Measurements from ENCODE around the gene BICRA. TPM values are rescaled to one million over a fixed set of nuclear protein-coding genes. Genes with fewer than 3 reads are reported as not detected.

The BICRA gene
- total and polyA plus RNA-seq, 4 donors: 2.7 to 24.4 (median 11.9) TPM

DNA sequence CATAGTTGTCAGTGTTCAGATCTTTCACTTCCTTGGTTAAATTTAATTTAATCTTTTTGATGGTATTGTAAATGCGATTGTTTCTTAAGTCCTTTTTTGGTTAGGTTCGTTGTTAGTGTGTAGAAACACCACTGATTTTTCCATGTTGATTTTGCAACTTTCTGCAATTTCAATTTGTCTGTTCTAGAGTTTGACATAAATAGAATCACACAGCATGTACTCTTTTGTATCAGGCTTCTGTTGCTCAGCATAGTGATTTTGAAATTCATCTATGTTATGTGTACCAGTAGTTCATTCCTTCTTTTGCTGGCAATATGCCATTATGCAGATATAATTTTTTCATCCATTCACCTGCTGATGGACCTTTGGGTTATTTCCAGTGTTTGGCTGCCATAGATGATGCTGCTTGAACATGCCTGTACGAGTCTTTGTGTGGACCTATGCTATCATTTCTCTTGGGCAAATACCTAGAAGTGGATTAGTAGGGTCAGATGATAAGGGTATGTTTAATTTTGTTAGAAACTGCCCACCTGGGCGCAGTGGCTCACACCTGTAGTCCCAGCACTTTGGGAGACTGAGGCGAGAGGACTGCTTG is 33.1 kb downstream of the BICRA start:
- Histone ChIP-seq H3K36me3 (ENCODE audit: control insufficient read depth, insufficient read depth, low read length) (peaks cover 17% of the 10 kb centered on the region), H3K27ac (ENCODE audit: low read depth, low read length) (no peak overlapping the region), H3K4me3 (ENCODE audit: low read depth, low read length) (no peak overlapping the region), H3K27me3 (ENCODE audit: control insufficient read depth, insufficient read depth, low read length) (no peaks in the 10 kb centered on the region), H3K9me3 (ENCODE audit: control insufficient read depth, insufficient read depth, low read length) (peaks cover 3% of the 10 kb centered on the region), H3K4me1 (ENCODE audit: control insufficient read depth, insufficient read depth, low read length) (peaks cover 4% of the 10 kb centered on the region)
- DNase-seq (ENCODE audit: low read depth in 4 of 6, low spot score in 6 of 6): no peak
- 33% methylated on average over 1 of the region's 5 CpGs for WGBS (ENCODE audit: insufficient coverage)

DNA sequence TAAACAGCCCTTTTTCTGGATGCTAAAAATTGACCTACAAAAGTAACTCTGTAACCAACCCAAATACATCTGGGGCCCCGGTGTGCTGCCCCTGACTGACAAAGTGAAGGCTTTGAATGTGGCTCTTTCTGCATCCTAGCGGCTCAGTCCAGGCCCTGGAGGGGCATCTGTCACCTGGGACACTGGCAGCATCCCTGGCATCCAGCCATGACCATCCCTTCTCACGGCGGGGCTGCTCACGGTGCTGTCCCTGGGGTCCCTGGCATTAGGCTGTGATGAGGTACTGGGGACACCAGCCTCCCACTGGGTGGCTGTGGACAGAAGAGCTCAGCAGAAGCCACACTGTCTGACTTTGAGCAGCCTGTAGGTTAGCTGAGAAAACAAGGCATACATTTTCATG is 34.3 kb downstream of the BICRA start:
- Histone ChIP-seq H3K36me3 (ENCODE audit: control insufficient read depth, insufficient read depth, low read length) (peaks cover 12% of the 10 kb centered on the region), H3K4me1 (ENCODE audit: control insufficient read depth, insufficient read depth, low read length) (peaks cover 7% of the 10 kb centered on the region), H3K4me3 (ENCODE audit: low read depth, low read length) (no peak overlapping the region), H3K27me3 (ENCODE audit: control insufficient read depth, insufficient read depth, low read length) (no peaks in the 10 kb centered on the region), H3K27ac (ENCODE audit: low read depth, low read length) (no peak overlapping the region), H3K9me3 (ENCODE audit: control insufficient read depth, insufficient read depth, low read length) (peaks cover 3% of the 10 kb centered on the region)
- WGBS (ENCODE audit: insufficient coverage): 41% methylated on average over 2 of the region's 5 CpGs
- no peak for DNase-seq (ENCODE audit: low read depth in 4 of 6, low spot score in 6 of 6)

DNA sequence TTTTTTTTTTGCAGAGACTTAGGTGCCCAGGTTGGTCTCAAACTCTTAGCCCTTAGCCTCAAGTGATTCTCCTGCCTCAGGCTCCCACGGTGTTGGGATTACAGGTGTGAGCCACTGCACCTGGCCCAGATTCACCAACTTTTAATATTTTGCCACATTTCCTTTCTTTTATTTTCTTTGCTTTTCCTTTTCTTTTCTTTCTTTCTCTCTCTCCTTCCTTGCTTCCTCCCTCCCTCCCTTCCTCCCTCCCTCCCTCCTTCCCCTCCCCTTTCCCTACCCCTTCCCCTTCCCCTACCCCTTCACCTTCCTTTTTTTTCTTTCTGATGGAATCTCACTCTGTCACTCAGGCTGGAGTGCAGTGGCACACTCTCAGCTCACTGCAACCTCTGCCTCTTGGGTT is 35.3 kb downstream of the BICRA start:
- peaks cover 12% of the 10 kb centered on the region for H3K36me3 ChIP-seq (ENCODE audit: control insufficient read depth, insufficient read depth, low read length)
- no peaks in the 10 kb centered on the region for H3K27me3 ChIP-seq (ENCODE audit: control insufficient read depth, insufficient read depth, low read length)
- peaks cover 3% of the 10 kb centered on the region for H3K9me3 ChIP-seq (ENCODE audit: control insufficient read depth, insufficient read depth, low read length)
- WGBS (ENCODE audit: insufficient coverage): 100% methylated on average over 1 of the region's 1 CpG
- peaks cover 7% of the 10 kb centered on the region for H3K4me1 ChIP-seq (ENCODE audit: control insufficient read depth, insufficient read depth, low read length)
- DNase-seq (ENCODE audit: low read depth in 4 of 6, low spot score in 6 of 6): no peak
- no peak overlapping the region for H3K27ac ChIP-seq (ENCODE audit: low read depth, low read length)
- no peak overlapping the region for H3K4me3 ChIP-seq (ENCODE audit: low read depth, low read length)

DNA sequence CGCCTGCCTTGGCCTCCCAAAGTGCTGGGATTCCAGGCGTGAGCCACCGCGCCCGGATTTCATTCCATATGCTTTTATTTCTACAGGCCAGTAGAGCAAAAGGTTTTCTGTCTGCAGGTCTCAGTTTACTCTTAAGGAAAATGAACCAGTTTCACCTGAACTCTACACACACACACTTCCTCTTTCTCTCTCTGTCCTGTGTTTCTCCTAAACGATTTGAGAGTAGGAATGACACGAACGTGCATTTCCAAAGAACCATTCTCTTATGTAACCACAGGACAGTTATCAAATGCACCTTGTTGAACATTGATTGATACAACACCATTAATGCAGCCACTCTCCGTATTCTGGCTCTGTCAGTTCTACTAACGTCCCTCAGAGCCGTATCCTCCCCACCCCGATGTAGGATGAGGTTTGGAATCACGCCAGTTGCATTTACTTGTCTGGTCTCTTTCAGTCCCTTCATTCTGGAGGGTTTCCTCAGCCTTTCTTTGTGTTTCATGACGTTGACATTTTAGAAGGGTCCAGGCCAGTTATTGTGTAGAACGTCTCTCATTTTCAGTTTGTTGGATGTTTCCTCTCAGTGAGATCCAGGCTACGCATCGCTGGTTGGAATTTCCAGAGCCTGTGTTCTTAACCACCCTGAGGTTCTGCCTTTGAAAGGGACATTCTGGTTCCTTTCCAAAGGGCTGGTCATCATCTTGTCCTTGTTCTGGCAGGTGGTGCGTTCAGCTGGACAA is 36.0 kb downstream of the BICRA start:
- no peaks in the 10 kb centered on the region for H3K27me3 ChIP-seq (ENCODE audit: control insufficient read depth, insufficient read depth, low read length)
- peaks cover 7% of the 10 kb centered on the region for H3K4me1 ChIP-seq (ENCODE audit: control insufficient read depth, insufficient read depth, low read length)
- DNase-seq (ENCODE audit: low read depth in 4 of 6, low spot score in 6 of 6): peak in 2 of 6 donors; percentile 48
- H3K9me3 ChIP-seq (ENCODE audit: control insufficient read depth, insufficient read depth, low read length): peaks cover 4% of the 10 kb centered on the region
- H3K36me3 ChIP-seq (ENCODE audit: control insufficient read depth, insufficient read depth, low read length): peaks cover 10% of the 10 kb centered on the region
- no peak overlapping the region for H3K4me3 ChIP-seq (ENCODE audit: low read depth, low read length)
- WGBS (ENCODE audit: insufficient coverage): 49% methylated on average over 13 of the region's 18 CpGs
- H3K27ac ChIP-seq (ENCODE audit: low read depth, low read length): no peak overlapping the region

DNA sequence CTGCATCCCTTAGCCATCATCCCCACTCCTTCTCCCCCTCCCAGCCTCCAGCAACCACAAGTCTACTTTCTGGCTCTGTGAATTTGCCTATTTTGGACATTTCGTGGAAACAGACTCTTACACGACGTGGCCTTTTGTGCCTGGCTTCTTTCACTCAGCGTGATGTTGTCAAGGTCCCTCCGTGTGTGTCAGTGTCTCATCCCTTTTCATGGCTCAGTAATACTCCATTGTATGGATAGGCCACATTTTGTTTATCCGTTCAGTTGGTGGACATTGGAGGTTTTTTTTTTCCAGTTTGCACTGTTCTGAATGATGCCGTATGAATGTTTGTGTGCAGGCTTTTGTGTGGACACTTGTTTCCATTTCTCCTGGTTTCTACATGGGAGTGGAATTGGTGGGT is 38.0 kb downstream of the BICRA start:
- Histone ChIP-seq H3K9me3 (ENCODE audit: control insufficient read depth, insufficient read depth, low read length) (peaks cover 1% of the 10 kb centered on the region), H3K36me3 (ENCODE audit: control insufficient read depth, insufficient read depth, low read length) (peaks cover 21% of the 10 kb centered on the region), H3K27ac (ENCODE audit: low read depth, low read length) (no peak overlapping the region), H3K4me1 (ENCODE audit: control insufficient read depth, insufficient read depth, low read length) (peaks cover 11% of the 10 kb centered on the region), H3K4me3 (ENCODE audit: low read depth, low read length) (no peak overlapping the region), H3K27me3 (ENCODE audit: control insufficient read depth, insufficient read depth, low read length) (no peaks in the 10 kb centered on the region)
- 97% methylated on average over 6 of the region's 7 CpGs for WGBS (ENCODE audit: insufficient coverage)
- DNase-seq (ENCODE audit: low read depth in 4 of 6, low spot score in 6 of 6): no peak

DNA sequence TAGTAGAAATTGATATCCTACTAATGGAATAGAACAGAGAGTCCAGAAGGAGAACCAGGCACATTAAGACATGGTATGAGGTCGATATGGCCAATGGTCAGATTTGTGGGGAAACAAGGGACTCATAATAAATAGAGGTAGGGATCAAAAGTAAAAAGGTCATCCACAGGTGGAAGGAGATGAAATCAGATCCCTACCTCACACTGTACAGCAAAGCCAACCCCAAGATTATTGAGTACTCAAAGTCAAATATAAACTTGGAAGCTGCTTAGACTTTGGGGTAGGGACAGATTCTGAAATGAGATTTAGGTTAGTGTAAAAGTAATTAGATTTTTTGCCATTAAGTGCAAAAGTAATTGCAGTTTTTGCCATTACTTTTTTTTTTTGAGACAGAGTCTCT is 40.7 kb downstream of the BICRA start:
- WGBS (ENCODE audit: insufficient coverage): no CpG with 5 or more reads among the region's 1 CpG
- H3K9me3 ChIP-seq (ENCODE audit: control insufficient read depth, insufficient read depth, low read length): peaks cover 1% of the 10 kb centered on the region
- H3K4me3 ChIP-seq (ENCODE audit: low read depth, low read length): no peak overlapping the region

DNA sequence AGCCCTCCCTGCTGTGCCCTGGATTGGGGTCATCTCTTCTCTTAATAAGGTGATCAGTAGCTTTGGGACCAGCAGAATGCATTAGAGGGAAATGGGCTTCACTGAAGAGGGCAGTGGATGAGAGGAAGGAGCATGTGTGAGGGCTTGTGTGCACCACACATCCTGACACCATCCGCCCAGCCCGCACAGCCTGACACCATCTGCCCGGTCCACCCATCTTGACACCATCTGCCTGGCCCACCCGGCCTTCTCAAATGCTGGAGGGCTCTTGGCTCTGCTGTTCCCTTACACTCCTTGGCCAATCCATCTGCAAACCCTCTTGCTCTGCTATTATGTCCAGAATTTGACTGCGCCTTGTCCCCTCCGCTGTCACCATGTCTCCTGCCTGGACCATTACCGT is 41.8 kb downstream of the BICRA start:
- Histone ChIP-seq H3K27me3 (ENCODE audit: control insufficient read depth, insufficient read depth, low read length) (no peaks in the 10 kb centered on the region), H3K27ac (ENCODE audit: low read depth, low read length) (no peak overlapping the region), H3K4me3 (ENCODE audit: low read depth, low read length) (no peak overlapping the region), H3K36me3 (ENCODE audit: control insufficient read depth, insufficient read depth, low read length) (peaks cover 30% of the 10 kb centered on the region), H3K4me1 (ENCODE audit: control insufficient read depth, insufficient read depth, low read length) (peaks cover 7% of the 10 kb centered on the region), H3K9me3 (ENCODE audit: control insufficient read depth, insufficient read depth, low read length) (peaks cover 1% of the 10 kb centered on the region)
- DNase-seq (ENCODE audit: low read depth in 4 of 6, low spot score in 6 of 6): no peak
- 80% methylated on average over 7 of the region's 7 CpGs for WGBS (ENCODE audit: insufficient coverage)

More for the DNA sequence above, 40.7 kb downstream of the BICRA start:
- Histone ChIP-seq H3K27ac (ENCODE audit: low read depth, low read length) (no peak overlapping the region), H3K27me3 (ENCODE audit: control insufficient read depth, insufficient read depth, low read length) (no peaks in the 10 kb centered on the region), H3K36me3 (ENCODE audit: control insufficient read depth, insufficient read depth, low read length) (peaks cover 29% of the 10 kb centered on the region), H3K4me1 (ENCODE audit: control insufficient read depth, insufficient read depth, low read length) (peaks cover 7% of the 10 kb centered on the region)
- no peak for DNase-seq (ENCODE audit: low read depth in 4 of 6, low spot score in 6 of 6)

DNA sequence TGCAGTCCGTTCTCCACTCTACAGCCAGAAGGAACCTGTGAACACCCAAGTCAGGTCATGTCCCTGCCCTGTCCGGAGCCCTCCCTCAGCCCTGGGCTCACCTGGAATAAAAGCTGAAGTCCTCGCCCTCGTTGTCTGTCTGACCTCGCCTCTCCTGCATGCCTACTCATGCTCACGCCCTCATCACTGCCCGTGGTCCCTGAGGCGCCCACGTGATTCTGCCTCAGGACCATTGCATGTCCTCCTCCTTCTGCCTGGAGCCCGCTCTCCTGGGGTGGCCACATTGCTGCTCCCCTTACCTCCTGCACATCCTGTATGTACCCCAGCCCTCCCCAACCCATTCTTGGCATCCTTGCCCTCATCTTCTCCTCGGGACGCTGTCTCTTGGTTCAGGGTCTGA is 42.2 kb downstream of the BICRA start:
- WGBS (ENCODE audit: insufficient coverage): 98% methylated on average over 10 of the region's 12 CpGs
- H3K27ac ChIP-seq (ENCODE audit: low read depth, low read length): no peak overlapping the region
- no peak for DNase-seq (ENCODE audit: low read depth in 4 of 6, low spot score in 6 of 6)
- H3K4me3 ChIP-seq (ENCODE audit: low read depth, low read length): no peak overlapping the region
- peaks cover 7% of the 10 kb centered on the region for H3K4me1 ChIP-seq (ENCODE audit: control insufficient read depth, insufficient read depth, low read length)
- peaks cover 26% of the 10 kb centered on the region for H3K36me3 ChIP-seq (ENCODE audit: control insufficient read depth, insufficient read depth, low read length)
- no peaks in the 10 kb centered on the region for H3K27me3 ChIP-seq (ENCODE audit: control insufficient read depth, insufficient read depth, low read length)
- peaks cover 1% of the 10 kb centered on the region for H3K9me3 ChIP-seq (ENCODE audit: control insufficient read depth, insufficient read depth, low read length)

- Histone ChIP-seq H3K4me3 (ENCODE audit: low read depth, low read length) (no peak overlapping the region), H3K27ac (ENCODE audit: low read depth, low read length) (no peak overlapping the region), H3K36me3 (ENCODE audit: control insufficient read depth, insufficient read depth, low read length) (peaks cover 24% of the 10 kb centered on the region), H3K27me3 (ENCODE audit: control insufficient read depth, insufficient read depth, low read length) (no peaks in the 10 kb centered on the region), H3K4me1 (ENCODE audit: control insufficient read depth, insufficient read depth, low read length) (peaks cover 7% of the 10 kb centered on the region), H3K9me3 (ENCODE audit: control insufficient read depth, insufficient read depth, low read length) (peaks cover 1% of the 10 kb centered on the region)
- DNase-seq (ENCODE audit: low read depth in 4 of 6, low spot score in 6 of 6): no peak
- WGBS (ENCODE audit: insufficient coverage): 87% methylated on average over 9 of the region's 9 CpGs
These were observed 42.8 kb downstream of the BICRA start for GRCh38 chr19:47651691-47652090.

- no peak overlapping the region for H3K4me3 ChIP-seq (ENCODE audit: low read depth, low read length)
- H3K36me3 ChIP-seq (ENCODE audit: control insufficient read depth, insufficient read depth, low read length): peaks cover 24% of the 10 kb centered on the region
- H3K9me3 ChIP-seq (ENCODE audit: control insufficient read depth, insufficient read depth, low read length): peaks cover 1% of the 10 kb centered on the region
- WGBS (ENCODE audit: insufficient coverage): 100% methylated on average over 1 of the region's 3 CpGs
- H3K27ac ChIP-seq (ENCODE audit: low read depth, low read length): no peak overlapping the region
- no peaks in the 10 kb centered on the region for H3K27me3 ChIP-seq (ENCODE audit: control insufficient read depth, insufficient read depth, low read length)
- no peak for DNase-seq (ENCODE audit: low read depth in 4 of 6, low spot score in 6 of 6)
- peaks cover 7% of the 10 kb centered on the region for H3K4me1 ChIP-seq (ENCODE audit: control insufficient read depth, insufficient read depth, low read length)
These were observed 43.4 kb downstream of the BICRA start for GRCh38 chr19:47652285-47652684.
